Measurements from ENCODE around the gene VSIR.

The VSIR gene

GRCh38 chr10:71714592-71714991 is 58.7 kb downstream of the VSIR start:
- DNase-seq (ENCODE audit: low read depth in 2 of 3, low spot score in 2 of 3), result no peak

- DNase-seq (ENCODE audit: low read depth in 2 of 3, low spot score in 2 of 3), result no peak
These were observed 59.3 kb downstream of the VSIR start for GRCh38 chr10:71714031-71714410.

DNA sequence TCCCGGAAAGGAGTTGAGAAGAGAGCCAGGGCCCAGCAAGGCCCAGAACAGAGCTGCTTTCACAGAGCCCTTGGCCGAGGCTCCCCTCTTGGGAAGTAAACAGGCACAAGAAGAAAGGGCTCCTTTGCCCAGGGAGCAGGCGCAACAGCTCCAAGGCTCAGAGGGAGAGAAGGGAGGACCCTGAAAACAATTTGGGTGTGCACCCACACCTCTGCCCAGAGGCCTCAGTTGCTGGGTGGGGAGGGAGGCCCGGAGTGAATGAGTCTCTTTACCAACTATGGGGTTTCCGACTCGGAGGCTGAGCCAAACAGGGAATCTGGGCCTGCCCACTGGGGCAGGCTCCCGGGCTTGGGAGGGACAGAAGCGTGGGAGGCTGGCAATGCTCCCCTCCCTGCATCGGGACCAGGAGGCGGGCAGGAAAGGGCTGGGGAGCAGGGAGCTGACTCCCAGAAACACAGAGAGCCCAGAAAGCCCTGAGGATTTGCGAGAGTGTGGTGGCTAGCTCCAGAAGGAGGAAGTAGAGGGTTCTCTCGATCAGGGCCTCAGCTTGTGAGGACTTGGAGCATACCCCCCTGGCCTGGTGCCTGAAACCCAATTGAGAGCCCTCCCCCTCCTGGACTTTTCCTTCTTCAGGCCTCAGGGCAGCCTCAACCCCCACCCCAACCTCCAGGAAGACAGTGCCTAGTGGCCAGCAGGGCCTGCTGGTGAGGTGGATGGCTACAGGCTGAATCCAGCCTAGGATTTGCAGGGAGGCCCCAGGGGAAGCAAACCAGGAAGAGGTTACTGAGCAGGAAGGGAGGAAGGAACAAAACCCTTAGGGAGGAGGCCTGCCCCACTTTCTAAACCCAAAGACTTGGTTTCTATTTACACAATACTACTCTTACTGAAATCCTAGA is 59.9 kb downstream of the VSIR start:
- no peak for DNase-seq (ENCODE audit: low read depth in 2 of 3, low spot score in 2 of 3)

- no peak for DNase-seq (ENCODE audit: low read depth in 2 of 3, low spot score in 2 of 3)
These were observed 60.7 kb downstream of the VSIR start for GRCh38 chr10:71712572-71713134.

DNA sequence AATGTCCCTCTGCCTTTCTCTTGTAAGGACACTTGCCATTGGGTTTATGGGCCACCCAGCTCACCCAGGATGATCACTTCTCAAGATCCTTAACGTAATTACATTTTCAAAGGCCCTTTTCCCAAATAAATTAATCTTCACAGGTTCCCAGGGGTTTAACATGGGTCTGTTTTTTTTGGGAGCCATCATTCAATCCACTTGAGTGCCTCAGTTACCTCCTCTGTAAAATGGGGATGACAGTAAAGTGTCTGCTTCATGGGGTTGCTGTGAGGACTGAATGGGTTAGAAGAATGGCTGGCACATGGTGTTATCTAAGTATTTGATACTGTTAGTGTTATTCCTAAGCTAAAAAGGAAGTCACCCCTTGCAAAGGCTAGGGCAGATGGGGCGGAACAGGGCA is 61.1 kb downstream of the VSIR start:
- no peak for DNase-seq (ENCODE audit: low read depth in 2 of 3, low spot score in 2 of 3)

DNA sequence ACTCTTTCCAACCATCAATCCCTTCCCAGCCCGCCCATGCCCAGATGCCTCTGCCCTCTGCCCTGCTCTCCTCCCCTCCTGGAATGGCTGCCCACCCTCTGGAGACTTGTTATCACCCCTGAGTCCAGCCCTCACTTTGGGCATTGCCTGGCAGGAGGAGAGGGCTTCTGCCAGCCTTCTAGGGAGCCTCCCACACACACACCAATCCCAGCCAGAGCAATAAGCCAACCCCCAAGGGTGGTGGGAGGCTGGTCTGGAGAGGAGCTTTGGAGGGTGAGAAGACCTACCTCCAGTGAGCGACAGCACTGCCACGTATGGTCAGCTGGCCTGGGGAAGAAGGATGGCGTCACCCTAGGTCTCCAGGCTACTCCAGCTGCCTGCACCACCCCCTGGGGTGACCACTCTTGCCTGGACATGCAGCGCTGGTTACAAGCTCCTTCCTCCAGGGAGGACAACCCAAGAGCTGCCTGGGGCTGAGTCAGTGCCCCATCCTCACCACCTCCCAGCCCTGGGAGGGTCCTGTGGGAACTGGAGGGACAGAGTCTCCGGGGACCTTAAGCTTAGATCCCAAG is 62.2 kb downstream of the VSIR start:
- DNase-seq (ENCODE audit: low read depth in 2 of 3, low spot score in 2 of 3), result no peak

GRCh38 chr10:71710519-71710918 is 62.8 kb downstream of the VSIR start:
- DNase-seq (ENCODE audit: low read depth in 2 of 3, low spot score in 2 of 3), result no peak

DNA sequence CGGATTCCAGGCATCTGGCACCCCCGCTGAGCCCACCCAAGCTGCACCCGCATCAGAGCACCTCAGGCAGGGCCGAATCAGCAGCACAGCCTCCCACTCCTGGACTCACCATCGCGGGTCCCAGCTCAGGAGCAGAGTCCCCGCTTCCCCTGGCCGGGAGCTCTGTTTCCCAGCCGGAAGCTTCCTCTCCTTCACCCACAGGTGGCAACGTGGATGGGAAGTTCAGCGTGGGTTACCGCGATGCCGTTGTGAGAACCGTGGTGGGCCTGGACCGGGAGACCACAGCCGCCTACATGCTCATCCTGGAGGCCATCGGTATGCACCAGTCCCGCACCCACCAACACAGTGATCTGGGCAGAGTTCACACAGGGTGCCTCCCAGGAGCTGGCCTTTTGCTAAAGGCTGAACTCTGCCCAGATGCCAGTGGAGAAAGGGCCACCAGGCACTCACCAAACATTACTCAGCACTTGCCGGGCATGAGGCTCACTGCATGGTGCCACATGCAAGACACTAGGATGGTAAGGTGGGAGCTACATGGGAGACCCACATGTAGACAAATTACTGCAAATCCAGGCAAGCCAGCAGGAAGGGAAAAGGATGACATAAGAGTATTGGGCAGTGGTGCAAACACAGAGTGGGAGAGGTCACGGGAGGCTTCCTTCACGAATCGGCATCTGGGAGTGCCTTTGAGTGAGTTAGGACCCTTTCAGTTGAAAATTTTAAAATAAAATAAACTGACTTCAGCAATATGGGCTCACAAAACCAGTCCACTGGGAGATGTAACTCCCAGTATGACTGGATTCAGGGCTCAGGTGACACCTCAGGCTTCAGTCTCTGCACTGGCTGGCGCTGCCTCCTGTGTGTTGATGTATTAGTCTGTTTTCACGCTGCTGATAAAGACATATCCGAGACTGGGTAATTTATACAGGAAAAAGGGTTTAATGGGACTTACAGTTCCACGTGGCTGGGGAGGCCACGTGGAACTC is 64.1 kb downstream of the VSIR start:
- DNase-seq (ENCODE audit: low read depth in 2 of 3, low spot score in 2 of 3), result no peak

GRCh38 chr10:71708301-71708703 is 65.0 kb downstream of the VSIR start:
- DNase-seq (ENCODE audit: low read depth in 2 of 3, low spot score in 2 of 3), result peak in 2 of 3 experiments; percentile 42 to 66

- no peak for DNase-seq (ENCODE audit: low read depth in 2 of 3, low spot score in 2 of 3)
These were observed 66.0 kb downstream of the VSIR start for GRCh38 chr10:71707240-71707789.

GRCh38 chr10:71706216-71707121 is 66.9 kb downstream of the VSIR start:
- no peak for DNase-seq (ENCODE audit: low read depth in 2 of 3, low spot score in 2 of 3)

GRCh38 chr10:71705582-71705981 is 67.7 kb downstream of the VSIR start:
- no peak for DNase-seq (ENCODE audit: low read depth in 2 of 3, low spot score in 2 of 3)

GRCh38 chr10:71704816-71705215 is 68.5 kb downstream of the VSIR start:
- DNase-seq (ENCODE audit: low read depth in 2 of 3, low spot score in 2 of 3), result no peak

DNA sequence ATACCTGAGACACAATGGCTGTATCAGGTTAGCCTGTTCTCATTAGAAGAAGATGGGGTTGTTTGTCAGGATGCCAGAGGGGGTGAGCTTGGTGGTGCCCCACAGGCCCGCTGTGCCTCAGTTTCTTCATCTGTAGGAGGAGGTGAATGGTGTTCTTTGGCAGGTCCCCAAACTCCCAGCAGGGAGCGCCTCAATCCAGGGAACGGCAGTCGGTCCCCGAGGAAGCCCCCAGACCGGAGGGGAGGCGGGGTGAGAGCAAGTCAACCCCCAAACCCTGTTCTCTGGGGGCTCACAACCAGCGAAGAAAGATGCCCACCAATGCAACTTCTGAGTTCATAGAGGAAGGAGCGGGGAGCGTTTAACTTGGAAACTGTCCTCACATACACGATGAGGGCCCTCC is 69.7 kb downstream of the VSIR start:
- no peak for DNase-seq (ENCODE audit: low read depth in 2 of 3, low spot score in 2 of 3)

GRCh38 chr10:71701496-71702132 is 71.7 kb downstream of the VSIR start:
- no peak for DNase-seq (ENCODE audit: low read depth in 2 of 3, low spot score in 2 of 3)

- DNase-seq (ENCODE audit: low read depth in 2 of 3, low spot score in 2 of 3), result no peak
These were observed 72.5 kb downstream of the VSIR start for GRCh38 chr10:71700731-71701368.

- DNase-seq (ENCODE audit: low read depth in 2 of 3, low spot score in 2 of 3), result no peak
These were observed 74.6 kb downstream of the VSIR start for GRCh38 chr10:71698737-71699136.

DNA sequence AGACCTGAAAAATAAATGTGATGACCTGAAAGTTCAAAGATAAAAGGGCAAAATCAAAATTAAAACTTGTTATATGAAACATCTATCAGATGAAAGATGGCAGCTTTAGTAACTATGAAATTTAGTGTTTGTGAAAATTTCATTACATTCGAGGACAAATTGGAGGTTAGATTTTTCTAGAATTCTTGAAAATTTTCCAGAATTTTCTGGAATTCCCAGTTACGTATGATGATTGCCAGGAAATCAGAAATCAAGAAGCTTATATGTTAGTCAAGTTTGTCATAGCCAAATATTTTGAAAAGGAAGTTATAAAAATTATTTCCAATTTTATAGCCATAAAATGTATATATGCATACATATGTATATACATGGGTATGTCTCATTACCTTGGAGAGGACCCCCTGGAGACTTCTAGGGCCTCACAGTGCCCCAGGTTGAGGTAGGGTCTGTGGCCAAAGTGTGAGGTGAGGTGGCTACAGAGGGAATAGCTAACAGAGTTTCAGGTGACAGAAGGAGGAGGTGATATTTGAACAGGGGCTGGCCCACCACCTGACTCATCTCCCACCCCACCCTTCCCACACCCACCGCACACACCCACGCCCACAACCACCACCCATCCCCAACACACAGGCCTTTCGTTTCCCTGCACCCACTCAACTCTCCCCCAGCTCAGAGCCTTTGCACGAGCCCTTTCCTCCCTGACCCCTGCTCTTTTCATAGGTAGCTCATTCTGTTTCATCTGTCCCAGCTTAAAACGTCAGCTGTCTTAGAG is 75.2 kb downstream of the VSIR start:
- peak; percentile 52 to 61 (median 55) for DNase-seq (ENCODE audit: low read depth in 2 of 3, low spot score in 2 of 3)

Data from activated CD8-positive, alpha-beta memory T cell treated with anti-CD3 and anti-CD28 coated beads for 48 hours (primary cell).